GM18505 (cell line): Measurements from ENCODE around the gene PLXNA2.

Experiments used
- ATAC-seq: cut with Tn5 transposase; IDR thresholded peaks from one replicate; pipeline ENCODE4 v1.9.1; 2021; ENCODE audit not compliant: unreplicated experiment
- POLR2A ChIP-seq: IDR thresholded peaks from 4 replicates; pipeline ENCODE4 v1.6.1; 2011; ENCODE audit warnings: borderline replicate concordance; ENCODE audit not compliant: insufficient read depth, insufficient read length; ENCODE audit errors: extremely low read depth

The PLXNA2 gene

DNA sequence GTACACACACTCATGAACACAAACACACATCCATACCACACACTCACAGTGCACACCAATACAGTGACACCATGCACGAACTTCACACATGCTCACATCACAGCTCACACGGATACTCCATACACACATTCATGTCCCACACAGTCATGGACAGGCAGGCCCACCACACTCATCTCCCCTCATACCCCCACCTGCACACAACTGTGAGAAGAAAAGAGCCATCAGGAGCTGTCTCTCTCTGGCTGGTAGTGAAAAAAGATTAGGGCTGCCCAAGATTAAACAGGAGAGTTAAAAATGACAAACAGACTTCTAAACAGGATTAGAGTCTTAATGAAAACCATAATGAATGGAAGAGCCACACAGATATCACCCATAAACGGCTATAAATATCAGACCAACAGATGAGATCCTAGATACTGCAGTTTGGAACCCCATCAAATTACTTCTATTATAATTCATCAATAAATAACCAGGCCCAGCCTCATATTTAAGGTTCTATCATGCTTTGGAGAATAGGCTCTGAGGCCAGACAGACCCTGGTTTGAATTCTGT lies 122.3 kb downstream of the PLXNA2 start:
- no peak for ATAC-seq
- no peak for TF ChIP-seq POLR2A

DNA sequence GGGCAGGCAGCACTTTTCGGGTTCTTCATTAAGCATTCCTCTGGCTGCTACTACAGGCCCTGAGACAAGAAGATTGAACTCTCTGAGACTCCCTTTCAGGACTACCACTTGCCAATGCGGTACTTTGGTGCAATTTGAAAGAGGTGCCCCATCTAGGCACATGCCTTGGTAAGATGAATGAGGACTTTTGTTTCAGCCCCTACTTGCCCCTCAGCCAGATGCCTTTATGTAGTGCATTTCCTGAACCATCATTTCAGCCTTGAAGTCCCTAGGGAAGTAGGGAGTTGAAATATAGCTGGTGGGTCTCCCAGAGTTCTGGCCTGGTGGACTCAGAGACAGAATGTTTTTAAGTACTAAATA lies 123.8 kb downstream of the PLXNA2 start:
- ATAC-seq, result no peak
- TF ChIP-seq POLR2A, result no peak

GRCh38 chr1:208118841-208119606 lies 125.2 kb downstream of the PLXNA2 start:
- no peak for ATAC-seq
- TF ChIP-seq POLR2A, result no peak

DNA sequence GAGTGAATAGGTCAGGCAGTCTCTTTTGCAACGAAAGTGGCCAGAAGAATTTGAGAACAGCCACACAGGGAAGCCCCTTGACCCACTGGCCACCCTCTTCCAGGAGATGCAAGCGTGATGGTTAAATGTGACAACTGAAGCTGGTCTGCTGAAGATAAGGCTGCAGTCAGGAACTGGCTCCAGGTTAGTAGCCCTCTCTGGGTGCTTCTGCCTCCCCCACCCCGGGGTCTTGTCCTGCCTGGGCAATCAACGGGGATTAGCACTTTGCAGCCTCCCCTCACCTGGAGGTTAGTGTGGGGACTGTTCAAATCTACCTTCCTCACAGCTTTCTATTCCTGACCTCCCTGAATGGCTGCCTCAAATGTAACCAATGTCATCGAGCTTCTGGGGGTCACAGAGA lies 125.9 kb downstream of the PLXNA2 start:
- no peak for ATAC-seq
- no peak for TF ChIP-seq POLR2A

DNA sequence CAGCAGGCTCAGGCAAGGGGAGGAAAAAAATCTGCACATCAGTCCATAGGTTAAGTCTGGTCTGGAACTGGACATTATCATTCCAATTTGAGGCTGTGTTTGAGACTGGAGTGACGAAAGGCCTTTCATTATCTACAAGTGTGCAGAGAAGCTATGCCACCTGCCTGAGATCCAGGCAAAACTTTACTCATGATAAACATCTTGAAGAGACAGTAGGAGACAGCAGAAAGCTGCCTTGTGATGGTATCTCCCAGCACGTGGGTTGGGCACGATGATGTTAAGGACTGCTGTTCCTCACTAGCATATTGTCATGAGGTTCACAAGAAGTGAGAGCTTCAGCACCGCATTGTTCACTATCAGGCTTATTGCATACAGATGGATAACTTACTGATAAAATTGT lies 126.4 kb downstream of the PLXNA2 start:
- TF ChIP-seq POLR2A, result no peak
- ATAC-seq, result no peak

GRCh38 chr1:208117409-208117808 lies 126.8 kb downstream of the PLXNA2 start:
- ATAC-seq, result no peak

GRCh38 chr1:208115924-208116640 lies 128.1 kb downstream of the PLXNA2 start:
- ATAC-seq, result no peak
- no peak for TF ChIP-seq POLR2A

More at GRCh38 chr1:208117409-208117808, 126.8 kb downstream of the PLXNA2 start:
- TF ChIP-seq POLR2A, result no peak

DNA sequence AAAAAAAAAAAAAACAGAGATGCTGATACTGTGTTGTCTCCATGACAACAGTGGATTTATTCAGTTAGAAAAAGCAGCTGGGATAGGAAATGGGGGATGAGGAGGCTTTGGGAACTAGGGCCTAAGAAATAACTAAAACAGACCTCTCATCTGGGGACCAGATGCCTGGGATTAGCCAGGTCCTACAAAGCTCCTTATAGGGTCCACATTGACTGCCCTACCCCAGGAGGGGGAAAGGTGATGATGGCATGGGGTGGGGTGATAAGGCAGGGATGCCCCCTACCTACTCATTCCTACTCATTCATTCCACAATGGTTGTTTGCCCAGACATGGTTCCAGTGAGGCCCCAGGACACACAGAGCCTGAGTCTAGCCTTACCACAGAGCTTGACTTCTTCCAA lies 131.2 kb downstream of the PLXNA2 start:
- no peak for TF ChIP-seq POLR2A
- no peak for ATAC-seq

GRCh38 chr1:208112401-208112800 lies 131.8 kb downstream of the PLXNA2 start:
- TF ChIP-seq POLR2A, result no peak

DNA sequence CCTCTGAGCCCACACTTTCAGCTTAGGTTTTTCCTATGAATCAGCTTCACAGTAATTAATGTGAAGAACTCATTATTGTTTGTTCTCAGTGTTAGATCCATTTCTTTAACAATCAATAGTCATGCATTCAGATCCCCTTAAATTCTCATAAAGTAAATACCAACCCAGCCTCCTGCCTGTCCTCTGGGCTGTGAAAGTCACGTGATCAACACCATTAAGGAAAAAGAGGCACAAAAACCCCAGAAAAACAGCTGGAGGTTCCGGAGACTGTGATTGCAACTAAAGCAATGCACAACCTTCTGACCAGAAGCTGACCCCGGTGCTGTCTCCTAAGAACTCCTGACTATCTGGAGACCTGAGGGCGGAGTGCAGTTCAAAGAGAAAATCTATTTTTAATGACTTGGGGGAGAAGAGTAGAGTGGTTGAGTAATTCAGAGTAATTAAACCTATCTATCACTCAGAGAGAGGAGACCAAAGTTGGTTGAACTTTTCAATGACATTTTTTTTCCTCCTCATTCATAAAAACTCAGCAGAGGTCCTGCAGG lies 132.5 kb downstream of the PLXNA2 start:
- TF ChIP-seq POLR2A, result no peak
- no peak for ATAC-seq

More at GRCh38 chr1:208112401-208112800, 131.8 kb downstream of the PLXNA2 start:
- no peak for ATAC-seq

- ATAC-seq, result no peak
- no peak for TF ChIP-seq POLR2A
Observed at GRCh38 chr1:208110296-208110695, 133.9 kb downstream of the PLXNA2 start.

DNA sequence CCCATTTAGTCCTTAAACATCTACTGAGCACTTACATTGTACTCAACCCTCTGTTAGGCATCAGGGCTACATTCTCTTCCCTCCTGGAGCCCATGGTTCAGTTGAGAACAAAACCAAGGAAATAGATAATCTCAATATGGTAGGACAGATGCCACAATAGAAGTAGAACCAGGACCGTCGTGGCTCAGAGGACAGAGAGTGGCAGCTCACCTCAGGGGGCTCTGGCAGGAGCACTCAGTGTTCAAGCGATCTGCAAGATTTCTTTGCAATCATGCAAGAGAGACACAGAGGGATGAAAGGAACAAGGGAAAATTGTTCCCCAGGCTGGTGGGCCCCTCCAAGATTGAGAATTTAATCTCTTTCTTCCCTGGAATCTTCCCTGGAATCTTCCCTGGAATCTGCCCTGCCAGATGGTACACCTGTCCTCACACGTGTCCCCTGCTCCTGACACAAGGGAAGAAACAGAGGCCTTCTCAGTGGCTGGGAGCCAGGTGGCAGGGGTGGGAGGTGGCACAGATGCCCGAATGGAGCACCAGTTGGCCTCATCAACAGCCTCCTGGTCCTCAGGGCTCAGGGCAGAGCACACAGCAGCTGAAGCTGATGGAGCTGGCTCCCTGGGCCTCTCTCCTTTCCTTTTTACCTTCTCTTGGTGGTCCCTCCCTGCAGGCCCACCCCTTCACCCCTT lies 135.4 kb downstream of the PLXNA2 start:
- TF ChIP-seq POLR2A, result no peak
- ATAC-seq, result no peak

GRCh38 chr1:208108213-208108608 lies 136.0 kb downstream of the PLXNA2 start:
- ATAC-seq, result no peak
- no peak for TF ChIP-seq POLR2A
